Measurements from ENCODE around the gene ALOX5AP.

DNA sequence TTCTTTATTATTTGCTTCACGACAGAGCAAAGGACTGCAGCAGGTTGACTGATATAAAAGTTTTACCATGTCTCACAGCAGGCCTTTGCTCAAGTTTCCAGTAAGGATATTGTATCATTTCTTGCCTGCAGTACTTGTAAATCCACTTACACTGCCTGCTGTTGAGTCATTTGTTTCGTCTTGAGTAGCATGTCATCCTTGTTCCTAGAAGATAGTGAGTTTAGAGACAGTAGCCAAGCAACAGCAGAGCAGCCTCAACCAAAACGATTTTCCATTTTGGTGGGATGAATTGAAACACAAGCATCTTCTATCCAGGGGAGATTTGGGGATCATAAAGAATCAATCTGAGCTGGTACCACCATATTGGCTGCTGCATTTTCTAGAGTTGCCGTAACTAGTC lies 24.0 kb upstream of the ALOX5AP start:
- TF ChIP-seq EZH2 (IDR thresholded peaks at IDR 0.05; ENCODE audit: borderline replicate concordance, low read depth, low read length, poor library complexity, severe bottlenecking) = no peak
- no peak for TF ChIP-seq CTCF (conservative IDR thresholded peaks at IDR 0.05; ENCODE audit: low read depth, low read length)
